NCI-H2029 treated with DMSO at 0.1 percent for 48 hours (cell line): ENCODE data around the gene FOXI1.
"Not testable (repeated sequence)": the region's sequence is repeated elsewhere in the genome, so short reads cannot be mapped to it uniquely, and the experiment has no call there.

ENCODE experiments used
- DNase-seq: peaks from one replicate; lab custom pipeline; 2025; lab: John Stamatoyannopoulos, UW

Gene FOXI1

DNA sequence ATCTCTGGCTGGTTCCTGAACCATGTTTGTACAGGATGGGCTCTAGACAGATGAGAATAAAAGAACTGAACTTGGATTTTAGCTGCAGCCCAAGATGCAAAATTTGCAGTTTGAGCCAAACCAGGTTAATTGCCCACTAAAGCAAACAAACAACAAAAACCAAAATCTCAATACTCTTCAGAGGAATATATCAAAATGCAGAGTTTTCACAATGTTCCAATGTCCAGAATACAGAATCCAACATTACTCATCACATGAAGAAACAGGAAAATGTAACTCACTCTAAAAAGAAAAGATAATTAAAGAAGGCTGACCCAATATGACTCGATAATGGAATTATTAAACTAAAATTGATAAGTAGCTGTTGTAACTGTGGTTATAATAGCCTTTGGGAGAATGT, 20.4 kb downstream of the FOXI1 start:
- DNase-seq = no peak

DNA sequence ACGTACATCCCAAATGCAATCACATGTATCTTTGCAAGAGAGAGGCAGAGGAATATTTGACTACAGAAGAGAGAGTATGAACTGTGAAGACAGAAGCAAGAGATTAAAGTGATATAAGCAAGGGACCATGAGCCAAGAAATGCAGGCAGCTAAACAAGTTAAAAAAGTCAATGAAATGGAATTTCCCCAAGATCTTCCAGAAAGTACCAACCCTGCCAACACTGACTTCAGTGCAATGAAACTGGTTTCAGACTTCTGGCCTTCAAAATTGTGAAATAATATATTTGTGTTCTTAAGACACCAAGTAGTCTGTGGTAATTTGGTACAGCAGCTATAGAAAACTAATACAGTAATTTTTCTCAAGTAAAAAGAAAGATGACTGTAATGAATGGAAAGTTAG, 20.9 kb downstream of the FOXI1 start:
- DNase-seq = no peak

DNA sequence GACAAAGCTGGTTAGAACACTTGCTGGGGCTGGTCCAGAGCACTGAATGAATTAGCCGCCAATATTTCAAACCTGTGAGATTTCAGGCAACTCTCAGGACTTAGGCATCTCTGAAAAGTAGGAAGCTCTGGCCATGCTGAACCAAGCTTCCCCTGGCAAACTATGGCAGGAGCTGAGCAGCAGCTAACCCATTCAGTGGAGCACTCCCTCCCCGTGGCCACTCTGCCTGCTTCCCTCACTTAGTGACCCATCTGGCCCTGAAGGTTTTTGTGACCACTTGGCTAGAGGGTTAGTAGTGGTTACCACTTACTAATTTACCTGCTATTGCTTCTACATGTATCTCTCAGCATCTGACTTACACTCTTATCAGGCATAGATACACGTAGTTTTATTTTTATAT, 25.5 kb downstream of the FOXI1 start:
- no peak for DNase-seq

DNA sequence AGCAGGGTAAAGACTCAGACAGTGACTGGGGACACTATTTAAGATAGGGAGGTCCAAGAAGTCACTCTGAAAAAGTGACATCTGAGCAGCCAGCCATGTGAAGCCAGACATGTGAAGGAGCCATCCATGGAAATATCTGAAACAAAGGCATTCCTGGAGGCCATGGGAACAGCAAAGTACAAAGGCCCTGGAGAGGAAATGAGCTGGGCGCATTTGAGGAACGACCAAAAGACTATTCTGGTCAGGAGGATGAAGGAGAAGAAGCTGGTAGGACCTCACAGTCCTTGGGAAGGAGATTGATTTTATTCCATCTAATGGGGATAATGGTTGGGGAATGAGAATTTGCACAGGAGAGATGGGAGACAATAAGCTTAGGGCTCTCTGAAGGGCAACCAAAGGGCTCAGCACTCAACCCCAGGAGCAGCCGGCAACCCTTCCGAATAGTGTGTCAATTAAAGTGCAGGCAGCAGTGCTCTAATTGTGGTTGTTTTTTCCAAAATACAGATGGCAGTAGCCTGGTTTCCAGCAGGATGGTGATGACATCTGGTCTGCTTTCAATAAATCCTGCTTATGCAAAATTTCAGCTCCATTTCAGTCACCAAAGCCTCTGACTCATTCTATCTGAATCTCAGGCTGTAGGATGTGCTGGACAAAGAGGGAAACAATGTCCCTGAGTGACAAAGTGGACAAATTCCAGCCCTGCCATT, 26.7 kb downstream of the FOXI1 start:
- no peak for DNase-seq

DNA sequence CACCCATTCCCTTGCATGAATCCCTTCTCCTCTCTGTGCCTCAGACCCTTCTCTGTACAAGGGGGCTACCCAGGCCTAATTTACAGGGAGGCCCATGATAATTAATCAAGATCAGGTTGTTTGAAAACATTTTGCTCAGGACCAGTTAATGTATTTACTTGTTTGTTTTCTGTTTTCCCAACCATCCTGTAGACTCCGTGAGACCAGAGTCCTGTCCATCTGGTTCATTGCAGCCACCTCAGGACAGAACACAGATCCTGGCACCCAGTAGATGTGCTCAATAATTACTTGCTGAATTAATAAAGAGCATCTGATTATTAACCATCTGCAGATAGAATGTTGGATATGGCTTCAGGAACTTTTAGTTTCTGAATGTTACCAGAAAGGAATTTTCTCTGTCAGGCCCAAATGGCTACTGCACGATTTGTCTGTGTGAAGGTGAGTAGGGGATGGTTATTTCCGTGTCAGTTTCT, 27.3 kb downstream of the FOXI1 start:
- no peak for DNase-seq

DNA sequence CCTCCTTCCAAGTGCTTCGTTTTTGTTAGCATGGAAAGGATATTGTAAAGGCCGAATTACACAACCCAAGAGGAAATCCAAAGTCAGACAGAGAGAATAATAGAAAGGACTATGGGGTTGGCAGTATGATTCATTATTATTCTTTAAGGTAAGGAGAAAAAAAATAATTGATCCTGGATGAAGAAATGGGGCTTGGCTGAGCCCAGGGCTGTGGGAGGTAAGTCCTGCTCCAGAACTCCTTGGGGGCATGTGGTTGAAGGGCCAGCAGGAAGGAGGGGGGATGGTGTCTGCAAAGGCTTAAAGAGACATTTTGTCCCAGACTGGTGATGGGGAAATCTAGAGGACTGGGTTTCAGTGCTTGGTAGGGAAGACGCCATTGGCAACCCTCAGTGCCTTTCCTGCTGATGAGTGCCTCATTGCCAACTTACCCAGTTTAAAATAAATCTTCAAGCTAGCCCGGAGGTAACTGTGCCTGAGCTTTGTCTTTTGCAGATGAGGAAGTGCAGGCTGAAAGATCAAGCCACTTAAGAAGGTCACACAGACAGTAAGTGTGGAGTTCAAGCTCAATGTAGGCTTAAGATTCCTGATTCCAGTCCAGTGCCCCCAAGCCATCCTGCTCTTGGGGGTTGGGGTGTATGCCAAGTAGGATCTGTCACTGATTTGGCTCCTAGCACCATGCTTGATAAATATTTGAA, 30.2 kb downstream of the FOXI1 start:
- no peak for DNase-seq

DNA sequence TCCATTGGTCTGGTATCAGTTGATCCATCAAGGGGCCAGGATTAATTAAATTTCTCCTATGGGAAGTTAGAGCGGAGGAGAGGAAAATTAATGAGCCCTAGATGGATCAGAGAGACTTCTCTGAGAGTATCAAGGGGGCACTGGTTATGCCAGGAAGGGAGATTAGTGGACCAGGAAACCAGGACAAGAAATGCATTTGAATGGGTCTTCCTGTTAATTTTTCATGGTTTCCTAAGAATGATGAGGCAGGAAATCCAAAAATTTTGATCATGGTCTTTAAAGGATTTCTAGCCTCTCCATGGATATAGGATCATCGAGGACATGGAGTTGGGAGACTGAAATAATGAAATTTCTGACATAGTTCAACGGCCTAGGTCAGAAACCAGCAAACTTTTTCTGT, 30.8 kb downstream of the FOXI1 start:
- no peak for DNase-seq

DNA sequence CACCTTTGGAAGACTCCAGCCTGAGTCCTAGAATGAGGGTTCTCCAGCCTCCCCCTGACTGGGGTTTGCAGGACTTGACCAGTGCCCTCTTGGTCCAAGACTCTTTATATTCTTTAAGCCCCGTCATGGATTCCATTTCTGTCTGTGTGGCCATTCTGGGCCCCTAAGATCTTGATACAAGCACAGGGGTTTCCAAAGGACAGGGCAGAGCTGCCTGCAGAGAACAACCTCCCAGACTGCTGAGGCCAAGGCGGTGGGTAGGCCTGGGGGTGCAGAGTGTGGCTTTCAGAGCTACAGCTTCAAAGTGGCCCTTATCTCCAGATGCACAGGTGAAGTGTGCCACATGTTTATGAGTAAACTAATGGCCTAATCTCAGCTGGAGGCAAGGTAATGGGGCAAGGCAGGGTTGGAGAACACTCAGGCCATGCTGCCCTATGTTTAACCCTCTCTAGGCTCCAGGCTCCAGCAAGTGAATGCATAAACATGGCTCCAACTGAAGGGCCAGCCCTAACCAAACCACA, 32.1 kb downstream of the FOXI1 start:
- DNase-seq = no peak

DNA sequence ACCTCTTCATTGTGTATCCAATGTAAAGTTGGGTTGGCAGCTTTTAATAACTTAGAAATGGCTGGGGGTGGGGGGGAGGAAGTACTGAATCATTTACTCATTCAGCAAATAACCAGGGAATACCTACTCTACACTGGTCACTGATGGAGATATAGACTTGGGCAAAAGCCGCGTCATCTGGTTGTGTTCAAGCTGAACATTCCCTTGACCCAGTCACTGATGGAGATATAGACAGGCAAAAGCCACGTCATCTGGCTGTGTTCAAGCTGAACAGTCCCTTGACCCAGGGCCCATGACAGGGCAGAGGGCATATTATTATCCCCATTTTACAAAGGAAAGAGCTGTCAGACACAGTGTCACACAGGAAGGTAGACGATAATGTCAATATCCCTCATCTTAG, 32.6 kb downstream of the FOXI1 start:
- DNase-seq = no peak

DNA sequence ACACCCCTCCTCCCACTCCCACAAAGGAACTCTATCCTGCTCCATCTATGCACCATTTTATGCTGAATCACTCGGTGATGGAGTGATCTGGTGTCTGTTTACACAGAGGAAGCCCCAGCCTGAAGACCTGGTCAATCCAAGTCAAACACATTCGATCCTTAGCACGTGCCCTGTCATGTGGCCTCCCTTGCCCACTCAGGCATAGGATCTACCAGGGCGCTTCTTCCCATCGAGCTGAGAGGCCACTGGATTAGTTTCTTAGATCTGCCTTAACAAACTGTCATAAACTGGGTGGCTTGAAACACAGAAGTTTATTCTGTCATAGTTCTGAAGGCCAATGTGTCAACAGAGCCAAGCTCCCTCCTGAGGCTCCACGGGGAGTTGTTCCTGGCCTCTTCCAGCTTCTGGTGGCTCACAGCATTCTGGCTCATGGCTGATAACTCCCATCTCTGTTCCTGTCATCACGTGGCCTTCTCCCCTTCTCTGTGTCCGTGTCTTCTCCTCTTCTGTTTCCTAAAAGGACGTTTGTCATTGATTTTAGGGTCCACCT, 34.2 kb downstream of the FOXI1 start:
- DNase-seq = no peak

DNA sequence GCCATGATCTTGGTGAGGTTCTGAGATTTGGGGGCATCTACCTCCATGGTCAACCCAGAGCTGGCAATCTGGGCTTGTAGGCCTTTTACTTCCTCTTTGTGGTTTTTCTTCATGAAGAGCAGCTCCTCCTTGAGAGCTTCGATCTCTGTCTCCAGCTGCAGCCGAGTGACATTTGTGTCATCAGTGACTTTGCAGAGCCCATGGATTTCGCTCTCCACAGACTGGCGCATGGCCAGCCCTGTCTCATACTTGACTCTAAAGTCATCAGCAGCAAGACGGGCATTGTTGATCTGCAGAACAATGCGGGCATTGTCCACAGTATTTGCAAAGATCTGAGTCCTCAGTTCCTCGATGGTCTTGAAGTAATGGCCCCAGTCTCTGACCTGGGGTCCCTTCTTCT, 35.5 kb downstream of the FOXI1 start:
- not testable (repeated sequence) for DNase-seq

DNA sequence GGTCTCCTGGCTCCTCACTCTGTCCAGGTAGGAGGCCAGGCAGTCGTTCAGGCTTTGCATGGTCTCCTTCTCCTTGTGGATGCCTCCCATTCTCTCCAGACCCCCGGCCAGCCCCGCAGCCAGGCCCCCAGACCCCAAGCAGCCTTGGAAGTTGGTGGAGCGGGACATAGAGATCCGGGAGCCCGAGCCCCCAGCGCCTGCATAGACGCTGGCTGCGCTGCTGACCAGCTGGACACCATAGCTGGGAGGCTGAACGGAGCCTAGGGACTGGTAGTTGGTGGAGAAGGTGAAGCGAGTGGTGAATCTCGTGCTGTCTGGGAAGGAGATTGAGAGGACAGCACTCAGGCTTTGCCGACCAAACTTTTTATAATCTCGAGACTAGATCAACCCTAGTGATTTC, 35.9 kb downstream of the FOXI1 start:
- DNase-seq = no peak

DNA sequence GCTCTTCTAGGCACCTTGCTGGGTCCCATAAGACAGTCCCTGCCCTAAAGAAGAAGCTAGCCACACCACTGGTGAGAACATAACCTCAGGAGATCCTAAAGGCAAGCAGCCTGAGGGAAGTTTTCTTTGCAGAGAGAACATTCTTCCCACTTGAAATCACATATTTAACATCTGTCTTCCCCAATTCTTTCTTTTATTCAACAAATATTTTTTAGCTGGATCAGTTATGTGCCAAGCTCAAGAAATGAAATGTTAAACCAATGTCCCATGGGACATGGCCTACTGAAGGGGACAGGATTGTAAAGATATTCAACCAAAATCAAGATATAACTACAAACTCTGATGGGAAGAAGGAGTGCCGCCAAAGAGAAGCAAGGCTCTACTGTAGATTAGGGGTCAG, 36.5 kb downstream of the FOXI1 start:
- DNase-seq = no peak

DNA sequence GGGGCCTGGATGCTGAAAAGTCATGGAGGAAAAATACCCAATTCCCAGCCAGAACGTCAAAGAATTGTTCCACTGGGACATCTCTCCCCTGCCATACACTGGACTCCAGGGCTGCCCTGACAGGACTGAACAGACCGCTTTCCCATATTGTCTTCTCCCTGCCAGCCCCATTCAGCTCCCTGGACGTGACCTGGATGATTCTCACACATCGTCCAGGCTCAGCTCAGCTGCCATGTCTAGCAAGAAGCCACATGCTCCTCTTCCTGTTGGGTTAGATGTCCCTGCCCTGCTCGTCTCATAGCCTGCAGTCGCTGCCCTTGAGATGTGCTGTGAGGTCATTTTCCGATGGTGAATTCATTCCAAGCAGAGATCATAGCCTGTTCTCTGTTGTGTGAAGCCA, 37.4 kb downstream of the FOXI1 start:
- DNase-seq = no peak

DNA sequence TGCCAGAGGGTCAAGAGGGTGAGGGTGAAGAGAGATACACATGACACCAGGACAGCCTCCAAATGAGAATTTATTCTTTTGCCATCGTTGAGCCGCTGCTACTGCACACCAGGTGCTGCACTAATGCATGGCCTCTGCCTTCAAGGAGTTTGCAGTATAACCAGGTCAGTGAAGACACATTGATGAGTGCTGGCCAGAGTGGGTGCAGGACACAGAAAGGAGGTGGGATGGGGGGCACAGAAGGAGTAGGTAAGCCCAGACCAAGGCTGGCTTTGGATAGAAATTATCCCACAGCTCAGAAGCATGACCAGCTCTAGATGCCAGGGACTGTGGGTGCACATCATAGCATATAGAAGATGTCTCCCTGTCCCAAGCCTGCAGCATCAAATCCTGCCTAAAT, 38.0 kb downstream of the FOXI1 start:
- no peak for DNase-seq

DNA sequence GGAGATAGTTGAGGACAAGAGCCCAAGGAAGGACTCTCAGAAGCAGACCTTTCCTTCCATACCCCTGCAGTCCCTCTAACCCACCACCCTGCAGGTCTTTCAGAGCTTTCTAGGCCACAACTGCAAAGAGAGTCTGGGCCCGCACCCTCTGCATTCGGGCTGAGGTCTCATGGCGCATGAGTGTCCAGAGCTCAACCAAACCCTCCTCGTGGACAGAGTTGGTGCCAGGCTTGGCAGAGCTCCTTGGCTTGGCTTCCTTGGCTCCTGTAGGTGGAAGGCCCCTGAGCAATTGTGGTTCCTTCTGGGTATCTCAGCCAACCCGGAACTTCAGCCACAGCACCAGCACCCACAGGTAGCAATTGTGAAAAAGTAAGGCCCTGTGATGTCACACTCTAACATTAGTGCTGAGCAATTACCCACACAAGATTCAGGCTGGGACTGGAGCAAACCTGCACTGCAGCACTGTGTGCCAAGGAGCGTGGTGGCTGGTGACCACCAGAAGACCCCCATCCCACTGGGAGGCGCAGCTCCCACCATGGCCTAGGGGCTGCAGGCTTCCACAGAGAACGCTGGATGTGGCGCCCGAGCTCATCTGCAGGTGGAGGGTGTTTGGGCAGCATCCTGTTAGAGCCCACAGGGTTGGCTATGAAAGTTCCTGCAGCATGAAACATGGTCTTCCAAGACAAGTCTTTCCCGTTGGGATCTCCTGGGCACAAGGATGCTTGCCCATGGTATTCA, 38.8 kb downstream of the FOXI1 start:
- no peak for DNase-seq

DNA sequence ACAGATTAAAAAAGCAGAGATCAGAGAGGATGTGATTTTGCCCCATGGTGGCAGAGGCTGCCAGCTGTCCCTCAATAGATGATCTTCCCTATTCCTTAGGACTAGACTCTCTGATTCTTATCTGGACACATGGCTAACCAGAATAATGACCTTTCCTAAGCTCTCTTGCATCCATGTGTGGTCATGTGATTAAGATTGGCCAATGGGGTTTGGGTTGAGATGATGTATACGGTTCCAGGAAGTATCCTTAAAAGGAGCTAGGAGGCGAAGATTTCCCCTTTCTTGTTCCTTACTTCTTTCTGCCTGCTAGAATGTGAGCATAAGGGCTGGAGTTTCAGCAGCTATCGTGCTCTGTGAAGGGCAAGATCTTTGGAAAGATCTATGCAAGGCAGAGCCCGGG, 39.8 kb downstream of the FOXI1 start:
- DNase-seq = no peak

DNA sequence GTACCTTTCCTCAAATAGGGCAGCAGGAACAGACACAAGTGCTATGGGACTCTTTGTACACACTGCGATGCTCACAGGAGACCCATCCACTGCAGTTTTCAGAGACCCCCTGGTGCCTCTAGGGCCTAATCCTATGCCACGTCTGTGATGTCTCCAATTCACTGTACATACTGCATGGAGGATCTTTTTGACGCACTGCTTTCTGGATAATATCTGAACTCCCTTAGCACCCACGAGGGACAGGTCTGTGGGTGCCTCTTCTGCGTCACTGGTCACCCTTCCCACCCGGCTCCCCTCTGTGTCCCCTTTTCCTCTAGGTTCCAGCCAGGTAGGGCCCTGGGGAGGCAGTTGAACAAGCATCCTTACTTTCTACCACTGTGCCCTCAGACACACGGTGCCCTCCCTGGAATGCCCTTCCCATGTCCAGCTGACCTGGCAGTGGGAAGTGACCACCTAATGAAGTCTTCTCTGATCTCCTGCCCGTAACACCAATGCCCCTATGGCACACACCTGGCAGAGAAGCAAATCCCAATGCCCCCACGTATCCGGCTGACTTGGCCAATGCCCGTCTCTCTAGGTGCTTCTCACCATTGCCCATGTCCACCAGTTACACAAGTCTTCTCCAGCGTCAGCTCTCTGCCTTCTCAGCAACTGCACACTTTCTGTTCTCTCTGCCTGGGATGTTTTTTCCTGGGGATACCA, 41.5 kb downstream of the FOXI1 start:
- no peak for DNase-seq

DNA sequence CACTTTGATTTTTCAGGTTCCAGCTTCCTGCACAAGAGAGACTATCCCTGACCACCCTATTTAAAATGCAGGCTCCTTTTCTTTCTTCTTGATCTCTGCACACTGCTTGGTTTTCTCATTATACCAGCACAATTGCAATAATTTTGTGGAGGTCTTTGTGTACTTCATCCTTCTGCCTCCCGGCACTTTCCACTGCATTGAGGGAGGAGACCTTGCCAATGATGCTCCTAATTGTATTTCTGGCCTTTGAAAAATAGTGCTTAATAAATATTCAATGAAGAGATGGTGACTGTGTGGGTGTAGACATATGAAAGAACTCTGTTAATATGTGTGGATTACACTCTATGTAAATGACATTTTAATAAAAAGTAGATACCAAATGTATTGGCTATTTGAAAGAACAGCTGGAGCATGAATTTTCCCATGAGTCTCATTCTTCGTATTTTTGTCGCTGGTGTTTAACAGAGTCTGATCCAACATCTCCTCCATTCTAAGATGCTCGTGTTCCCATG, 42.1 kb downstream of the FOXI1 start:
- DNase-seq = no peak

DNA sequence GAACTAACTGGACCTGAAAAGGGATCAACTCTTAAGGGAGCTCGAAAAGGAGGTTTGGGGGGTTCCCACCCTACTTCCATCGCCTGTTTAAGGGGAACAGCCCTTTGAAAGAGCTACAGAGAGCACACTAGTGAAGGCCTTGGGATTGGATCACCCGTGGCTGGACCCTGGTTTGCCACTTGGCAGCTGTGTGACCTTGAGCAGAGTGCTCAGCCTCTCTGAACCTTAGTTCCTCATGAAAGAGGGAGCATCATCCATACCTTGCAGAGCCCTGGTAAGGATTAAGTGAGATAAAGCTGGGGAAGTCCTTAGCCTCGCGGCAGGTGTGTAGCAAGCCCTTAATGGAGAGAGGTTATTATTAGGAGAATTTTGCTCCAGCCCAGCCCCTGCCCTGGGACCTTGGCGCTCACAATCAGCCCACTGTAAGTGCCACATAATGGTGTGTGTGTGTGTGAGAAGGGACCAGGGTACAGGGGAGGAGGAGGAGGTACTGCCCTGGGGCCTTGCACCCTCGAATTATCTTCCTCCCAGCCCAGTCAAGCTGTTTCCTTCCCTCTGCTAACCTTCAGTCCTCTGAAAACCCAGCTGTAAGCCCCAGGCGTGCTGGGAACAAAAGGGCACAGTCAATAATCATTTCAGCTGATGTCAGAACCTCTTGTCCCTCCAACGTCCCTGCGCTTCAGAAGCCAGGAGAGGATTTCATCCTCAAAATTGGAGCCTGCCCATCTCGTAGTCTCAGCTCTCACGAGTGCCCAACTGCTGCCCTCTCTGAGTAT, 42.9 kb downstream of the FOXI1 start:
- no peak for DNase-seq

DNA sequence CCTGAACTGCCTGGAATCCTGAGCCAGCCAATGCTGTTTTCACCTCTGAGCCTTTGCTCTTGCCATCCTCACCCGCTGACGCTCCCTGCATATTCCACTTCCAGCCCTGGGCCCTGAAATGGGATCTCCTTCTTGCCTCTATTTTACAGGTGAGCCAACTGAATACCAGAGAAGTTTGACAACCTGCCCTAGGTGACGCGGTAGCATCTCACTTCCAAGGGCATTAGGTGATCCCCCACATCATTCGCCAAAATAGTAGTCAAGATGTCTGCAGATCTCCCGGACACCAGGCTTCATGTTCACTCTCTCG, 43.5 kb downstream of the FOXI1 start:
- DNase-seq = no peak
